Prostate gland (tissue), 2 donors: ENCODE measurements around the gene IQCC. TPM values are rescaled to one million over a fixed set of nuclear protein-coding genes. Genes with fewer than 3 reads are reported as not detected.

Experiments
- DNase-seq: peaks from one replicate; pipeline ENCODE4 v3.0.0-alpha.2; 2019; ENCODE audit warnings: low spot score
- H3K27ac ChIP-seq, 2 donors: fragments of 200-600 bp; sonication (generic); 2 replicates each; pipeline ENCODE4 v1.5.1; 2017 to 2019
- H3K27me3 ChIP-seq: fragments of 200-600 bp; sonication (generic); replicated peaks from 2 replicates; pipeline ENCODE4 v1.5.1; 2019; ENCODE audit not compliant: insufficient read depth
- H3K36me3 ChIP-seq, 2 donors: fragments of 200-600 bp; sonication (generic); 1 replicate in 1 of 2; 2 replicates in 1 of 2; pipeline versions ENCODE4 v1.5.1 to v1.8.1; 2017 to 2019
- H3K4me1 ChIP-seq: fragments of 200-600 bp; sonication (generic); replicated peaks from 2 replicates; pipeline ENCODE4 v1.5.1; 2019
- H3K4me3 ChIP-seq, 2 donors: fragments of 200-600 bp; sonication (generic); 2 replicates each; pipeline ENCODE4 v1.5.1; 2017 to 2019
- H3K9me3 ChIP-seq: fragments of 200-600 bp; sonication (generic); 2 replicates; pipeline ENCODE4 v1.5.1; 2017
- POLR2A ChIP-seq: fragments of 450-650 bp; IDR thresholded peaks from one replicate; pipeline ENCODE4 v1.6.1; 2016; ENCODE audit warnings: antibody characterized with exemption, mild to moderate bottlenecking
- POLR2AphosphoS5 ChIP-seq: sonication (generic); formaldehyde crosslinking; IDR thresholded peaks from one replicate; pipeline ENCODE4 v1.6.1; 2017; ENCODE audit warnings: antibody characterized with exemption
- WGBS: methylation state at CpG from one replicate; pipeline ENCODE4 v1.1.5; 2018; 5-methylcytosine and 5-hydroxymethylcytosine counted together
- intact Hi-C: fragments of 100-400 bp; cut with DNase I; formaldehyde crosslinking; loops from one replicate; pipeline ENCODE4 v1.14.2; 2022
- total RNA-seq, 2 donors: library from RNA; depleted of rRNA; stranded (reverse); fragments of >200 nt; gene quantifications; one replicate each; pipeline ENCODE4 v1.1.0, GENCODE V29; 2016
- TF ChIP-seq, protein P1 (sequence below), 4 experiments: fragments of 200-600 bp in 2 of 4; fragments of 450-650 bp in 2 of 4; sonication (generic) in 2 of 4; IDR thresholded peaks; 1 replicate in 3 of 4; 2 replicates in 1 of 4; pipeline ENCODE4 v1.5.1; 2016 to 2019; ENCODE audit warnings: antibody characterized with exemption in 4 of 4, mild to moderate bottlenecking in 2 of 4, moderate library complexity in 2 of 4

IQCC gene
- total RNA-seq, 2 donors from 2014 or later, result 5.2 to 5.6 TPM

DNA sequence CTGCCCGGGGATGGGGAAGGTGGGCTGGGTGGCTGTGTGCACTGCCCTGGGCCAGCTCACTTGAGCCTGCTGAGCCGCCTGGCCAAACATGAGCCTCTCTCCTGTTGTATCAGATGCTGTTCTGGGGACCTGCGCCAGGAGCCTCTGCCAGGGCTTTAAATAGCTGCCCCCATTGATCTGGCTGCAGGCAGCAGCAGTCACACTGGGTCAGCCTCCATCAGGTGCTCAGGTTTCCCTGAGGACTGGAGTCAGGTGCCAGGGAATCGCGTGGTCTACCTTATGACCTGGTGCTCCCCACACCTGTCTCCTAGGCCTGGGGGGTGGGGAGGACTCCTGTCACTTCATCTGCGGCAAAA, 5.8 kb upstream of the IQCC start:
- Histone ChIP-seq H3K36me3 (peaks cover 8 to 12% of the 10 kb centered on the region in 2 donors), H3K4me1 (peaks cover 4% of the 10 kb centered on the region), H3K9me3 (no peaks in the 10 kb centered on the region), H3K27me3 (no peaks in the 10 kb centered on the region), H3K4me3 (no peak overlapping the region), H3K27ac (peak overlapping the region; percentile 75)
- intact Hi-C loops, result no loop called here
- no peak for DNase-seq
- TF ChIP-seq POLR2A (no peak), POLR2AphosphoS5 (no peak)
- WGBS, result 15% methylated on average over 6 of the region's 6 CpGs

DNA sequence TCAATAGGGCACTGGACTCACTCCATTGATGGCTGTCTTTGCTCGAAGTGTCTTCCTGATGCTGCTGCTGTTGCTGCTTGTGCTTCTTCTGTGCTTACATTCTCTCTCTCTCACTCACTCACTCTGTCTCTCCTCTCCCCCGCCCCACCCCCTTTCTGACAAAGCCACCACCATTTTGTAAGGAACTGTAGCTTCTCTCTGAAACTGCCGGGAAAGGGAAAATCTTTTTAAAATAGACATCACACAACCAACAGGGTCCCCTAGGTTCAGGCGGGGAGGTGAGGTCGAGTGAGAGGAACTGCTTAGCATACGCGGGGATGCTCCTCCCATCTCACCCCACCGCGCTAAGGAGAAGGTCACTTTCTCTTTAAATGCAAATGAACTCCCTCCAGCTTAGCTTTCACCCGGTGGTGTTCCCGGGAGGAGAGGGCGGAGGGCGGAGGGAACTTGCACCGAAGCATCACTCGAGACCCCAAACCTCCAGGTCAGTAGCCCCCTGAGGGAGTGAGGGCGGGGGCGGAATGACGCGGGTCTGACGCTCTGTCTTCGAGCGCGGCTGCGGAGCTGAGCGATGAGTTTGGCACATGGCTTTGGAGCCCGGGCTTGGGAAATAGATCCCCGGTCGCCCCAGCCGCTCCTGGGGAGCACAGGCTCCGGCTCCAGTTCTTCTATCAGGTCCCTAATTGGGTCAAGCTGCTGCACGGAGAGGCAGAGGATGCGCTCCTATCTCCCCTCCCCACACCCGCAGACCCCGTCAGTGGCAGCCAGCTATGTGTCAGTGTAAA, 5.1 kb upstream of the IQCC start, which contains the start of gene CCDC28B:
TSS of gene CCDC28B (plus strand) at position 370 of the 785 bp plus-strand sequence. CDS start 1,341 bp downstream, outside the sequence.
- peaks cover 1 to 6% of the 10 kb centered on the region in 2 donors for H3K36me3 ChIP-seq
- peaks cover 4% of the 10 kb centered on the region for H3K4me1 ChIP-seq
- no peaks in the 10 kb centered on the region for H3K9me3 ChIP-seq
- H3K27me3 ChIP-seq, result no peaks in the 10 kb centered on the region
- peak; percentile 33 for DNase-seq
- peak within 1 kb of the TSS; percentile 52 to 53 for H3K4me3 ChIP-seq
- intact Hi-C loops, result no loop called here
- TF ChIP-seq POLR2A (no peak), POLR2AphosphoS5 (peak; percentile 46)
- TF ChIP-seq, protein P1, sequence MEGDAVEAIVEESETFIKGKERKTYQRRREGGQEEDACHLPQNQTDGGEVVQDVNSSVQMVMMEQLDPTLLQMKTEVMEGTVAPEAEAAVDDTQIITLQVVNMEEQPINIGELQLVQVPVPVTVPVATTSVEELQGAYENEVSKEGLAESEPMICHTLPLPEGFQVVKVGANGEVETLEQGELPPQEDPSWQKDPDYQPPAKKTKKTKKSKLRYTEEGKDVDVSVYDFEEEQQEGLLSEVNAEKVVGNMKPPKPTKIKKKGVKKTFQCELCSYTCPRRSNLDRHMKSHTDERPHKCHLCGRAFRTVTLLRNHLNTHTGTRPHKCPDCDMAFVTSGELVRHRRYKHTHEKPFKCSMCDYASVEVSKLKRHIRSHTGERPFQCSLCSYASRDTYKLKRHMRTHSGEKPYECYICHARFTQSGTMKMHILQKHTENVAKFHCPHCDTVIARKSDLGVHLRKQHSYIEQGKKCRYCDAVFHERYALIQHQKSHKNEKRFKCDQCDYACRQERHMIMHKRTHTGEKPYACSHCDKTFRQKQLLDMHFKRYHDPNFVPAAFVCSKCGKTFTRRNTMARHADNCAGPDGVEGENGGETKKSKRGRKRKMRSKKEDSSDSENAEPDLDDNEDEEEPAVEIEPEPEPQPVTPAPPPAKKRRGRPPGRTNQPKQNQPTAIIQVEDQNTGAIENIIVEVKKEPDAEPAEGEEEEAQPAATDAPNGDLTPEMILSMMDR (IDR thresholded peaks at IDR 0.05), result no peak
- peak within 1 kb of the TSS; percentile 75 for H3K27ac ChIP-seq
- 1% methylated on average over 34 of the region's 34 CpGs for WGBS

DNA sequence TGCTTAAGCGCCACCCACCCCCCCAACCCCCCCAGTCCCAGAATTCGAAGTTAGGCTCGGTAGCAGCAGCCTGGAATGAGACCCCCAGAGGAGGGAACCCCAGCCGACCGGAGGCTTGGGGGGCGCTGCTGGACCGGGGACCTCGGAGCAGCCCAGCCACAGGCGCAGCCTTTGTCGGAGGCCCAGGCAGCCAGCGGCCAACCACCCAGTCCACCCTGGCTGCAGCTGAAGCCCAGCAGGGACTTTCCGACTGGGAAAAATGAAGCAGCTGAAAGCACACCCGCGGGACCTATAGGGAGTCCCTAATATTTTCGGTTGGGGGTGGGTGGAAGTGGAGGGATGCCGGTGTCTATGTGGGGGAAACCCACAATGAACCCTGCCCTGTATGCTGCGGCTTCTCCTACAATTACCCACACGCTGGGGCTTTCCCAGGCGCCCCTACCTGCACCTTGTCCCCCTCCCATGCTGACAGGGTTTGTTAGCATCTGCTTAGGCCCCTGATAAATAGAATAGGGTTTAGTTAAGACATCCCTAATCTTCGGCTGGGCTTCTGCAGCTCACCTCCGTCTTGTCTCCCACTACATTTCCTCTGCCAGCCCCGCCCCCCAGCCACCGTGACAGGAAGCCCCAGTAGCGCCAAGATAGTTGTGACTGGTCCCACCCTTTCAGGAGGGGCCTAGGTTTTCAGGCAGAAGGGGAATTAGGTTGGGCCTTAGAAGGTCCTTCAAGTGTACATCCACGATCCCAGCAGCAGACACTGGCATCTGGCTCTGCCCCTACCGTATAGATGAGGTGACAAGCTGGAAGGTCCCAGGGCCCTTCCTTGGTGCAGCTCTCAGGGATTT, 4.2 kb upstream of the IQCC start:
- intact Hi-C loops, result no loop called here
- Histone ChIP-seq H3K36me3 (no peaks in the 10 kb centered on the region), H3K27ac (peak overlapping the region; percentile 75), H3K4me3 (peak overlapping the region; percentile 52 to 53), H3K9me3 (no peaks in the 10 kb centered on the region), H3K27me3 (no peaks in the 10 kb centered on the region), H3K4me1 (peaks cover 8% of the 10 kb centered on the region)
- peak; percentile 46 for DNase-seq
- WGBS, result 2% methylated on average over 19 of the region's 26 CpGs
- peak; percentile 7 for TF ChIP-seq POLR2AphosphoS5
- TF ChIP-seq, protein P1 (IDR thresholded peaks at IDR 0.05), result no peak

DNA sequence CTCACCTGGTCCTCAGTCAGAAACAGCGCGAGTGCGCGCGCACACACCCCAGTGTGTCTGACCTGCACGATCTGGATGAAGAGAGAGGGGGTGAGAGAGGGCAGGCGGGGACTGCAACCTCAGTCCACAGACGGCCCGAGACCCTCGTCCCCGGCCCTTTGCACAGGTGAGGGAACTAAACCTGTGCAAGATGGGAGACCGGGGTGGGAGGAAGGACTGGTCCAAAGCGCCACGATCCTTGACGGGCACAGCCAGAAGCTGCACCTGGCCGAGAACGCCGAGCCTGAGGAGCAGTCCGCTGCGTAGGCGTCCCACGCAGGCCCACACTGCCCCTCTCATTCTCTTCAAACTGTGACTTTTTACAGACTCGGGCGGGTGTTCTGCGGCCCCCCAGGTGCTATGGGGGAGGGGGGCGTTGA, 519 bp upstream of the IQCC start:
- Histone ChIP-seq H3K9me3 (no peaks in the 10 kb centered on the region), H3K27me3 (no peaks in the 10 kb centered on the region), H3K4me3 (peak overlapping the region; percentile 52 to 61), H3K36me3 (no peaks in the 10 kb centered on the region), H3K4me1 (peaks cover 10% of the 10 kb centered on the region), H3K27ac (peak overlapping the region; percentile 37 to 58)
- intact Hi-C loops, result no loop called here
- 18% methylated on average over 26 of the region's 26 CpGs for WGBS
- DNase-seq, result no peak
- TF ChIP-seq POLR2A, result no peak
- no peak for TF ChIP-seq POLR2AphosphoS5
- TF ChIP-seq, protein P1 (IDR thresholded peaks at IDR 0.05), result no peak

DNA sequence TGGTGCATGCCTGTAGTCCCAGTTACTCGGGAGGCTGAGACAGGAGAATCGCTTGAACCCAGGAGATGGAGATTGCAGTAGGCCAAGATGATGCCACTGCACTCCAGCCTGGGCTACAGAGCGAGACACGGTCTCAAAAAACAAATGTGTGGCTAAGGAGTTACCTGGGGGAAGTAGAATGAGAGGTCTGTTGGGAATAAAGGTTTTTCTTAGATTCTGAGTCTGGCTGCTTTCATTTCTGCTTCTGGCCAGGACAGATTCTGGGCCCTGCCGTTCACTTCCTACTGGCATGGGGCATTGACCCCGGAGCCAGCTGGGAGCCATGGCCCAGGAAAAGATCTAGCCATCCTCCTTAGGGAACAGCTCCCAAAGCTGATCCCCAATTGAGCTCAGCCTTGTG, 3.0 kb downstream of the IQCC start:
- Histone ChIP-seq H3K9me3 (no peaks in the 10 kb centered on the region), H3K4me1 (peaks cover 5% of the 10 kb centered on the region), H3K27ac (no peak overlapping the region), H3K27me3 (no peaks in the 10 kb centered on the region), H3K36me3 (no peaks in the 10 kb centered on the region), H3K4me3 (no peak overlapping the region)
- TF ChIP-seq POLR2AphosphoS5 (no peak), POLR2A (no peak)
- TF ChIP-seq, protein P1 (IDR thresholded peaks at IDR 0.05), result no peak
- intact Hi-C loops, result no loop called here
- DNase-seq, result no peak
- 91% methylated on average over 6 of the region's 6 CpGs for WGBS
